GM18520 (cell line): ENCODE results near the gene CAPN13.
"Not testable (repeated sequence)": the region's sequence is repeated elsewhere in the genome, so short reads cannot be mapped to it uniquely, and the experiment has no call there.

Experiments
- ATAC-seq: cut with Tn5 transposase; IDR thresholded peaks from one replicate; pipeline ENCODE4 v1.9.1; 2021; ENCODE audit not compliant: unreplicated experiment

CAPN13 gene

DNA sequence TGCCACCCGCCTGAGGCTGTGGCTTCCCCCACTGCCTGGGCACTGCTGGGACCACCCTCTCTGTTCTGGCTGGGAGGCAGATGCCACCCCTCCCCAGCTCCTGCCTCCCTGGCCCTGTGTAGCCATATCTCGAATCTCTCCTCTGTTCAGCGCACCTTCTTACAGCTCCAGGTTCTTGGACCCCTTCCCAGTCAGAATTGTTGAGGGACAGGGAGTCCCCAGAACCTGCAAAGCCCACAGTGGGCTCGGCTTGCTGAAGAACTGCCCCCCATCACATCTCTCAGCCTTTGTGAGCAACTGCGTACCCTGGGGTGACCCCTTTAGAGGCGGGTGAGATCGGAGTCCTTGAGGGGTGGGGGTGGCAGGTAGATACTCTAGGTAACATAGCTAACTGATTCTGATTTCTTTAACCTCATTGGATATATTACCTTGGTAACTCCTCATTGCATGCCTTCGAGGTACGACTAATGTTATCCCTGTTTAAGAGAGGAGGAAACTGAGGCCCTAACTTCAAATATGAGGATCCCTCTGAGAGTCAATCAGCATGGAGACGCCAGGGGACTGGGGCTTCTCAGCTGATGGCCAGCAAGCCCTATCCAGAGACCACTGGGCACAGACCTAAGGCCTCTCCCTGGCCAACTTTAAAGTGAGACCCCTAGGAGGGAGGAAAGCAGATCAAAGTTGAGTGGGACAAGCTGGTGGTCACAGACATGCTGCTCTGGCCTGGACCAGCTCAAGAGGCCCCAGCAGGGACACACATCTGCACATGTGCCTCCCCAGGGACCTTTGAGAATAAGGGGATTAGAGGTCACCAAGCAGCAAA lies 101.3 kb downstream of the CAPN13 start:
- no peak for ATAC-seq

DNA sequence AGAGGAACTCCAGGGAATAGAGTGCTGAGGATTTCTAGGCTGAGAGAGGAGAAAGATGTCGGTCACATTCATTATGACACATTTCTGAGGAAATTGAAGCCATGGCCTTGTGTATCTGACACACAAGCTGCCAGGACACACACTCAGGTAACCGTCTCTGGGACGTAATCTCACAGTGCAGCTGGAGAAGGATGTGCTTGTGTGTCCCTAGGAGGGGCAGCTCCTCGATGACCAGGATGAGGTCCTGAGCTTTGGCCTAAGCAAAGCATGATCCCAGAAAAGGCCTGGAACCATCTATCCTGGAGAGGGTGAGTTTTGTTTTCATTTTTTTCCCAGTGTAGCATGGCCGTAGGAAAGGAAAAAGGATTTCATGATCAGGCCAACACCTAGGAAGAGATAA lies 102.2 kb downstream of the CAPN13 start:
- no peak for ATAC-seq

DNA sequence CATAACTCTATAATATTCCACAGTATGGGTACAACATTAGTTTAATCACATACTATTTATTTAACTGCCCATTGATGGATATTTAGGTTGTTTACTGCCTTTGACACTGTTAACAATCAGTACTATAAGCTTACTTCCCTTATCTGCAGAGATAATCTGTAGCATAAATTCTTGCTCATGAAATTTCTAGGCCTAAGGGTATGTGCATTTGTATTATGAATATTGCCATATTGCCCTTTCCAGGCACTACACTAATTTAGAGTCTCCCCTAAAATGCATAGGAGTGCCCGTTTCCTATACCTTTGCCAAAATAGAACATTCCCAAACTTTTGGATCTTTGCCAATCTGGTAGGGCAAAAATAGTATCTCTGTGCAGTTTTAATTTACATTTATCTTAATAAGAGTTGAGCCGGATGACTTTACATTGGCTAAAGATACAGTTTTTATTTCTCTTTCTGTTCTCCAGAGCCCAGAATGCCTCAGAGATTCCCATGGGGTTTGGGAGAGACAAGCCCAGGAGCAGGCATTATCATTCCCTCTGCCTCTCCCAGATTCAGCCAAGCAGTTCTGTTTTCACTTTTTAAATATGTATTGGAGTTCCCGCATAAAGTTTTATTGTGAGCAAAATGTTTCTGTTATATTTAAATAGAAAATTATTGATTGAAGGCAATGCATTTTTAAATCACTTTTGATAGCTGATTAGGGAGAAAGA lies 102.8 kb downstream of the CAPN13 start:
- ATAC-seq: no peak

DNA sequence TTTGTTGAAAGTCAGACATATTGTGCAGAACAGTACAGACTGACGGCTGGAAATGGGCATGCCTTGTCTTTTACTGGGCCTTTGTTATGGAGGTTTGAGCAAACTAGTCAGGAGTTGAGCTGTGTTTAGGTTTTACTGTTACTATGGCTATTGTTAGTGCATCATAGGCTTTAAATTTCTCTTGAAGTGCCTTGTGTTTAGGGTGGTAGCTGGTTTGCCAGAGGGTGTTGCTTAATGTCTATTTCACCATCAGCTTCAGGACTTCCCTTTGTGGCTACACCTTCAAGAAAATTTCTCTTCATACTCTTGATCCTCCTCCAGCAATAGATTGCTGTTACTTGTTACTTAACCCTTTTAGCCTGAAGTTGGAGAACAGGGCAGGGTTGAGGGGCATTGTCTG lies 104.6 kb downstream of the CAPN13 start:
- ATAC-seq: no peak

DNA sequence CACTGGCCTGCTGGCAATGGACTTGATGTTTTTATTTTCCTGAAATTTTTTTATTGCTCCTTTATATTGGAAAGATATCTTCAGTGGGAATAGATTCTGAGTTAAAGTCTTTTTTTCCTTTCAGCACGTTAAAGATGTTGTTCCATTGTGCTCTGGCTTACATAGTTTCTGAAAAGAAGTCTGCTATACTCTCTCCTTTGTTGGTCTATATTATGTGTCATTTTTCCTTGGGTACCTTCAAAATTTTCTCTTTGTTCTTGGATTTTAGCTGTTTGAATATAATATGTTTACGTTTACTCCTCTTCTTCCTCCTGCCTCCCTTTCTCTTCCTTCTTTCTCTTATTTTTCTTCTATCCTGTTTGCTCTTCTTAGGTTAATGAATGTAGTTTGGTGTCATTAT lies 105.5 kb downstream of the CAPN13 start:
- ATAC-seq: no peak

DNA sequence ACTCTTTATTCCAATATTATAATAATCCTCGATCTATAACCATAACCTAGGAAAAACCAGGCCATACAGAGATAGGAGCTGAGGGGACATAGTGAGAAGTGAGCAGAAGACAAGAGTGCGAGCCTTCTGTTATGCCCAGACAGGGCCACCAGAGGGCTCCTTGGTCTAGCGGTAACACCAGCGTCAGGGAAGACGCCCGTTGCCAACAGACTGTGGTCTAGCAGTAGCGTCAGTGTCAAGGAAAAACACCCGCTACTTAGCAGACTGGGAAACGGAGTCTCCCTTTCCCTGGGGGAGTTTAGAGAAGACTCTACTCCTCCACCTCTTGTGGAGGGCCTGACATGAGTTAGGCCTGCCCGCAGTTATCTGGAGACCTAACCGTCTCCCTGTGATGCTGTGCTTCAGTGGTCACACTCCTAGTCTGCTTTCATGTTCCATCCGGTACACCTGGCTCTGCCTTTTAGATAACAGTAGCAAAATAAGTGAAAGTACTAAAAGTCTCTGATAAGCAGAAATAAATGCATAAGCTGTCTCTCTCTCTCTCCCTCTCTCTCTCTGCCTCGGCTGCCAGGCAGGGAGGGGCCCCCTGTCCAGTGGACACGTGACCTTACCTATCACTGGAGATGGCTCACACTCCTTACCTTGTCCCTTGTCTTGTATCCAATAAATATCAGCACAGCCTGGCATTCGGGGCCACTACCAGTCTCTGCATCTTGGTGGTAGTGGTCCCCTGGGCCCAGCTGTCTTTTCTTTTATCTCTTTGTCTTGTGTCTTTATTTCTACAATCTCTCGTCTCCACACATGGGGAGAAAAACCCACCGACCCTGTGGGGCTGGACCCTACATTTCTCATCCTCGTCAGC lies 109.8 kb downstream of the CAPN13 start:
- ATAC-seq: not testable (repeated sequence)

DNA sequence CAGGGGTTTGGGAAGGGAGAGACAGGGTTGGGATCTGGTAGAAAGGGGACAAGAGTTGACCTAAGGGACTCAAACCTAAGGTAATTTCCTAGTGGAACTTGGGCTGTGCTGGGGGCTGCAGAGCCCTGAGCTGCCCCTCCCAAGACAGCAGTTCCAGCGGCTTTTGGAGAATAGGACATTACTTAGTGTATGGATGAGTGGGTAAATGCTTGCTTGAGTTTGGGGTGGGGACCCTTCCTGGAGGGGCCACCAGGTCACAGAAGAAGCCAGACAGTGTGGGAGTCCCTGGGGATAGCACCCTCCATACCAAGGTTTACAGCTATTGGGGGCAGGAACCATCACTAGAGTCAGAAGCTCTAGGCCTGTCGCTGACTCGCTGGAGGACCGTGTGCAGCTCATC lies 111.5 kb downstream of the CAPN13 start:
- no peak for ATAC-seq

DNA sequence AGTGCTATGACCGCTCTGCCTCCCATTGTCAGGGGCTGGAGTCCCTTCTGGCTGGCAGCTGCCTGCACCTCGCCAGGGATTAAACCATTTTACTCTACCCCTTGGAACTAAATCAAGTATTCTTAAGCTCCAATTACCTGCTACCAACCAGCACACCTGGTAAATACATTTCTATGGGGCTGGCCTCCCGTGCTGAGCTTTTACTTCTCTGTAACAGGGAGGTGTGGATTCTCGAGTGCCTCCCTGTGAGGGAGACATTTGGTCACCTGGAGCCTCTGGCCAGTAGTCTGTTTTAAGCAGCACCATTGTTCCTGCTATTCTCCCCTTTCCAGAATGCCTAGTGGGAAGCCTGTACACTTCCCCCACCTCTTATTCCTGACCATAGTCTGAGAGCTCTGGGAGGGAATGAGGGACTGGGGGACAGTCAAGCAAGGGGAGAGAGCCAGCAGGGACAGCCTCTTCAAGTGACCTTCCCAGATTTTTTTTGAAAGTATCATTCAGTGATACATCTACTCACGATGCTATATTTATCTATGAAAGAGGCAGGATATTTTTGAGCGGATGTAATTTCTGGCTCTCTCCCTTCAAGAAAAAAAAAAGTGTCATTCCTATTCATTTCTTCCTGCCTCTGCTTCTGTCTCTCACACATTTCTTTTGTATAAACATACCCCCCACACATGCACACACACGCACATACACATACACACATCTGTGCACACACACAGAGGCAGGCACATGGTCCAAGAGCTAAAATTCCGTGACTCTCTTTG lies 112.8 kb downstream of the CAPN13 start:
- no peak for ATAC-seq

DNA sequence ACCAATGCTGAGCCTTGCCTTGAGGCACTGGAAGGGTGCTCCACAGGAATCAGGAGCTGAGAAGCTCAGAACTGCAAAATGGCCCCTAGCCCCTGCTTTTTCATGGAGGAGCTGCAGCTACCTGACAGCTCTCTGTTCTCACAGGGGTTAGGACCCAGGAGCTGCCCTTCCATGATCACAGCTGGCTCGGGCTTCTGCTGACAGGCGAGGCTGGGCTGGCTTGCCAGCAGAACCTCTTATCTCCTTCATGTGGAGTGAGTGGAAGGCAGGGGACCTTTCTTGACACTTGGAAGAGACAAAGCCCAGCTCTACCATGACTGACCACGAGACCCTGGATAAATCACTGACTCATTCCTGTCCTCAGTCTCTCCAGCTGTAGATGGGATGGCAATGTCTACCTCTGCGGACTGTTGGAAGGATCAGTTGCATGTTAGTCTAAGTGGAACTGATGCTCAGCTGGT lies 113.4 kb downstream of the CAPN13 start:
- ATAC-seq: no peak

DNA sequence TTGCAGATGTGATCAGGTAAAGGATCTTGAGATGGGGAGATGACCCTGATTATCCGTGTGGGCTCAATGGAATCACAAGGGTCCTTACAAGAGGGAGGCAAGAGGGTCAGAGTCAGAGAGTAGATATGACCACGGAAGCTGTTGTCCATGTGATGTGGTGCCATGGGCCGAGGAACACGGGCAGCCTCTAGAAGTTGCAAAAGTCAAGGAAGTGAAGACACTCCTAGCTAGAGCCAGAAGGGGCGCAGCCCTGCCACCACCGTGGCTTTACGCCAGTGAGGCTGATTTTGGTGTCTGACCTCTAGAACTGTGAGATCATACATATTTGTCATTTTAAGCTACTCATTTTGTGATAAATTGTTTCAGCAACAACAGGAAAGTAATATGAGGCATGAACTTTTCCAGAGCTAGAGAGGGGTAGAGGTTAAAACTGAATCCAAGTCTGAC lies 114.4 kb downstream of the CAPN13 start:
- ATAC-seq: no peak

DNA sequence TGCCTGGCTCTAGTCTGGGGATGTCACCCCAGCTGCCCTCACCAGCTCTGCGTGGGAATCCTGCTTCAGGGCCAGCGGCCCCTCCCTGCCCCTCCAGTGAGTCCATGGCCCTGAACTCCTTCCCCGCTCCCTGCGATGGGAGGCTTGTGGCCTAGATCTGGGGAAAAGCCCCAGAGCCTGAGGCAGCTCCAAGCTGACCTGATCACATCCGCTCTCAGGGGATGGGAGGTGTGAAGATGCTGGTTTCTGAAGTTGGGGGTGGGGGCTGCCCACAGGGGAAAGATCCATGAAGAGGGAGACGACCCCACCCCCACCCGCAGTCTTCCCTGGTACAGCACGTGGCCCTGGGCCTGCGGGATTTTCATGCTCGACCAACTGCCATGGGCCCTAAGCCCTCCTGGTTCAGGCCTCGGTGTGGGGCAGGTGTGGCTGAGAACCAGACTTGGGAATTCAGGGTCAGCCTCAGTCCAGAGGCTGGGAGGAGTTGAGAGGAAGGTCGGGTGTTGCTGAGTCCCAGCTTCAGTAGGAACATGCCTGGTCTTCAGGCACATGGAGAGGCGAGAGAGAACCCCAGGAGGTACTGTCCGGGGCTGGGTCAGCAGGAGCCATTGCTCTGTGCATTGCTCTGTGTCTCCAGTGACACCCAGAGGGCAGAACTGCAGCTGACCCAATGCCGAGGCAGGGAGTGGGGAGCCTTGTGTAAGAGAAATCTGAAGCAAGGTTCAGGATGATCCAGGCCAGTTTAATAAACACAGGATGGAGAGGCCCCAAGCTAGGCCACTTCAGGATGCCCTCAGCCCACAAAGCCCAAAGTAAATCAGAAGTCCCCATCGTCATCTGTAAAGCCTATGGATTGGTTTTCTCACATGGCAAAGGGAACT lies 115.1 kb downstream of the CAPN13 start:
- no peak for ATAC-seq

DNA sequence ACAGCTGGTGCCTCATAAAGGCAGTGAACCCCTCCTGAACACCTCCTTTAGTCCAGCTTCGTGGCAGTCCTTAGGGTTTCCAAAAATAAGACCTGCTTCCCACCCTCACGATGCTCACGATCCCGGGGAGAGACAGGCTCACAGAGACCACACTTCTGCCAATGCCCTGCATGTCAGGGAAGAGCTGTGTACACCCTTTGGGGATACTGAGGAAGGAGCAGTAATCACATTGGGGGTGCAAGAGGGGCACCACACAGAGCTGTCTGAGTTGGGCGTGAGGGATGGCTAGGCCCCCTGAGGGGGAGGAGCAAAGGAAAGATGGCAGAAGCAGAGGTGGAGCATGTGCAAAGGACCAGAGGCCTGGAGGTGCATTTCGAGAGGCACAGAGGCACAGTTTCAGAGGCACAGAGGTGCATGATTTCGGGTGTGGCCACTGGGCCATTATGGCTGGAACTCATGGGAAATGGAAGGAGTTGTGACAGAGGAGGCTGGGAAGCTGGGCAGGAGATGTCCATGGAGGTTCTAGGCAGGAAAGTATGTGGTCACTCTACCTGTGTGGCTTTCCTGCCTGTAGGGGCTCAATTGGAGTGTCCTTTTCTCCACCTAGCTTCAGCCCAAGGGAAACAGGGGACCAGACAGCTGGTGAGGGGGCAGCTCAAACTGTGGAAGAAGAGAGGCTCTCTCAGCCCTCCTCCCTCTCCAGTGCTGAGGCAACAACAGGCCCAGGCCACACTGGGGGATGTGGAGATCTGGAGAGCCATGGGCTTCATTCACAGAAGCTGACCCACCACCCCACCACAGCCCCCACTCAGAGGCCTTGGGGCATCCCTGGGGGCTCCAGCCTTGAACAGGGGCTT lies 115.9 kb downstream of the CAPN13 start:
- no peak for ATAC-seq

DNA sequence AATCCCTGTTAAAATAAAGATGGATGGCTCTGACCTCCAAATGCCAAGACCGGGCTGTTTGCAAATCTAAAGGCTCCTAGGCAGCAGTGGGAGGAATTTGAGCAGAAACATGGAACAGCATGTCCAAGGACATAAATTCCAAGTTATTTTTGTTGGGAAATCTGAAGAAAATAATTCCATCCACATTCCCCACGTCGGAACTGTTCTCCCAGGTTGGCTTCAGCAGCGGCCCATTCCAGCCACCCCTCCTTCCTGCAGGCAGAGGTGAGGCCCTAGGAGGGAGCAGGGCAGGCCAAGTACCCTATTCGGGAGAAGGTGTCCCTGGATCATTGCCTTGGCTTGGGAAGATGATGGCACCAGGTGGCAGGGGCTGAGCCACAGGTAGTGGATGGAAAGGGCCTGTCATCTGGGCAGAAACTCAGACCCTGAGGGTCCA lies 117.1 kb downstream of the CAPN13 start:
- no peak for ATAC-seq

DNA sequence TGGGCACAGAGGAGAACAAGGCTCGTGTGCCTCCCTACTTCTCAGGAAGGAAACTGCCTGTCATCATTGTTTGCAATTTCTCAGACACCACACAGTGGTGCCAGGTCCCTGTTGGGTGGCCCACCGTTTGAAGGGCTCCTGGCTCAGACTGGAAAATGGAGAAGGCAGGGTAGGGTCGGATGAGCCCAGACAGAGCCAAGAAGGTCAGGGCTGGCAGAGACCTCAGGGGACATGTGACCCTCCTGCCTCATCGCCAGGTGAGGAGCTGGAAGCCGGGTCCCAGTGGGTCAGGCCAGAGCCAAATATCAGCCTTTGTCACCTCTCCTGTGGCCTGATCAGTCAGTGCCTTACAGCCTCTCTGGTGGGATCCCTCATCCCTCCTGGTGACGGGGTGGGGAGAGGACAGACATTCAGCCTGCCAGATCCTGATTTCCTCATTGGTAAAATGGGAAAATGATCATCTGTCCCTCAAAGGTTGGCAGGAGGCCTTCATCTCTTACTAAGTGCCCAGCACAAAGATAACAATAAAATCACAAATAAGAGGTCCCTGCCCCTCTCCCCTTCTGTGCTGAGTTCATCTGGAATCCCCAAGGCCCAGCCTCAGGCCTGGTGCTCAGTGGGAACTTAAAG lies 117.6 kb downstream of the CAPN13 start:
- ATAC-seq: no peak

DNA sequence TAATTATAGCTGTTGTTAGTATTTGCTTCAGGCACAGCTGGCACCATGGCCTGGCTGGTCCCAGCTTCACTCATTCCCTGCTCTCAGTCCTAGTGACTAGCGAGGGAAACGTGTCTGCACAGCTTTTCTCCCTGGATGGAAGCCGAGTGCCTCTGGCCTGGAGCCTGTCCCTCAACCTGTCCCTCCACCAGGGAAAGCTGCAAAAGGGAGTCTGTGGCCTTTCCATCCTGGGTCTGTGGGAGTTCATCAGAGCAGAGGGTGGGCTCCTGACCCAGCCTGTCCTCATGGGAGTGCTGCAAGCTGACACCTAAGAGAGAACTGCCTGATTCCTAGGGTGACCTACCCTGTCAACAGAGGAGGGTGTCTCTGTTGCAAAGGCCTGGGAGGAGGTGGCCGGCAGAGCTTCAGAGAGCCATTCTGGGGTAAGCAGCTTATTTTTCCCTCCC lies 118.3 kb downstream of the CAPN13 start:
- no peak for ATAC-seq

DNA sequence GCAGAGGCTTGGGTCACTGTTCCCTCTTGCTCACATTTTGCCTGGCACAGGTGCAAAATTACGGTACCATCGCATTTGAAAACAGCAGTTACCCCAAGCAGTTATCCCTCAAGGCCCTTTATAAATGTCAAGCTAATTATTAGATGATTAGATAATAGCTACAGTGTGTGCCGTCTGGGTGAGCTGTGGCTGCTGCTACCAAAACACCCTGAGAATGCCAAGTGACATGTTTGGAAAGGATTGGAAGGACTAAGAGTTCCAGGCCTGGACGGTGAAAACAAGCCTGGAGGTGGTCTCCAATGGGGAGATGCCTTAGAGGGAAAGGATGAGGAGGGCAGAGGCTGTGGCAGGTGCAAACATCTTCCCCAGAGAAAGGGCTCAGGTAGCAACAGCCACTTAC lies 120.6 kb downstream of the CAPN13 start:
- ATAC-seq: no peak

DNA sequence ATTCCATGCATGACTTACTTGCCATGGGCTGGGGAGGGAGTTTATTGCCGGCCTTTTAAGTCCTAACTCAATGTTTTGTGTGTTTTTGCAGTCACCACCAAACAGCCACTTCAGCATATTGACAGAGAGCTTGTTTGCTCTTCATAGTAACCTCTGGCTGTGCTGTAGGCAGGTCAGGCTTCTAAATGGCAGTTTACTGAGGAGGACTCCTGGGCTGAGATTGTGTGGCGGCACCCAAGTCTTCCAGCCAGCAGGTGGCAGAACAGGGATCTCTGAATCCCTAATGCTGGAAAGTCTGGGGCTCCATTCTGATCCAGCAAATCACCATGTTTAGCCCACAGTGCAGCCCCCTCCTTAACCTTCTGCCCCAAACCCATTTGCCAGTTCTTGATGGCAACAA lies 121.2 kb downstream of the CAPN13 start:
- ATAC-seq: no peak

DNA sequence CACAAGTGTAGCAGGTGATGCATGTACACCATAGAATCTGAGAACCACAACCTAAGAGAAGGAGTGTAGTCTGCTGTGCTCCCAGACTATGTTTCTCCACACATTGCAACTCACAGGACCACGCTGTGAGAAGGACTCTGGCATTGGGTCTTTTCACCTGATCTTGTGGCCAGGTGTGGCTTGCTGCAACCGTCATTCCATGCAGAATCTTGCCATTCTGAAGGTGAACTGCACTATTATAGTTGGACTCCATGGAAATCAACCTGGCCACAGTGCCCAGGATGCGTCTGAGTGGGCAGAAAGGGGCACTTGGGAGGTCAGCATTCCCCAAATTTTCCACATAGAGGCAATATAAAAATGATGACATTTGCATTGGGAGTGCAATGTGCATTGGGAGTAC lies 122.2 kb downstream of the CAPN13 start:
- no peak for ATAC-seq
